ENCODE measurements around the gene CCDC28A. TPM values are rescaled to one million over a fixed set of nuclear protein-coding genes. Genes with fewer than 3 reads are reported as not detected.

CCDC28A gene
- total RNA-seq, 6 donors from 2014 or later: 12.7 to 39.6 (median 22.8) TPM

- no peak overlapping the region for H3K27ac ChIP-seq
- TF ChIP-seq CTCF (IDR thresholded peaks at IDR 0.05): no peak
- no peak for TF ChIP-seq POLR2AphosphoS5 (IDR thresholded peaks at IDR 0.05)
- TF ChIP-seq POLR2A (IDR thresholded peaks at IDR 0.05): no peak
- no peak for TF ChIP-seq EP300 (IDR thresholded peaks at IDR 0.05)
- H3K9me3 ChIP-seq: no peaks in the 10 kb centered on the region
- H3K27me3 ChIP-seq: no peaks in the 10 kb centered on the region
- no peaks in the 10 kb centered on the region for H3K36me3 ChIP-seq
- 94 to 96% methylated on average over 4 of the region's 4 CpGs for WGBS, 2 donors
- H3K4me3 ChIP-seq: no peak overlapping the region
- no peaks in the 10 kb centered on the region for H3K4me1 ChIP-seq
- no peak for DNase-seq
- no peak for ATAC-seq (ENCODE audit: low FRiP score in 2 of 2)
Observed at GRCh38 chr6:138752017-138752416, 21.6 kb upstream of the CCDC28A start.

GRCh38 chr6:138757136-138757535 is 16.4 kb upstream of the CCDC28A start:
- H3K4me1 ChIP-seq: no peaks in the 10 kb centered on the region
- H3K27me3 ChIP-seq: no peaks in the 10 kb centered on the region
- DNase-seq (no peak), ATAC-seq (ENCODE audit: low FRiP score in 2 of 2) (no peak)
- no peaks in the 10 kb centered on the region for H3K36me3 ChIP-seq
- H3K27ac ChIP-seq: no peak overlapping the region
- no peak for TF ChIP-seq POLR2A (IDR thresholded peaks at IDR 0.05)
- TF ChIP-seq CTCF (IDR thresholded peaks at IDR 0.05): no peak
- TF ChIP-seq POLR2AphosphoS5 (IDR thresholded peaks at IDR 0.05): no peak
- TF ChIP-seq EP300 (IDR thresholded peaks at IDR 0.05): no peak
- H3K4me3 ChIP-seq: no peak overlapping the region
- 68 to 82% methylated on average over 4 of the region's 4 CpGs for WGBS, 2 donors
- H3K9me3 ChIP-seq: no peaks in the 10 kb centered on the region

GRCh38 chr6:138765896-138766655 is 7.5 kb upstream of the CCDC28A start:
- TF ChIP-seq CTCF (IDR thresholded peaks at IDR 0.05): peak; percentile 34 to 78 (median 65)
- no peak for TF ChIP-seq POLR2A (IDR thresholded peaks at IDR 0.05)
- ATAC-seq (ENCODE audit: low FRiP score in 2 of 2): no peak

GRCh38 chr6:138769102-138769676 is 4.4 kb upstream of the CCDC28A start:
- WGBS, 2 donors: 19 to 34% methylated on average over 5 to 6 of the region's 6 CpGs
- Histone ChIP-seq H3K27ac (no peak overlapping the region), H3K27me3 (no peaks in the 10 kb centered on the region), H3K4me1 (peaks cover 6 to 8% (median 7%) of the 10 kb centered on the region in 4 donors), H3K36me3 (no peaks in the 10 kb centered on the region), H3K4me3 (no peak overlapping the region), H3K9me3 (no peaks in the 10 kb centered on the region)
- ATAC-seq (ENCODE audit: low FRiP score in 2 of 2) (no peak), DNase-seq (no peak)
- no peak for TF ChIP-seq POLR2AphosphoS5 (IDR thresholded peaks at IDR 0.05)

More at GRCh38 chr6:138765896-138766655, 7.5 kb upstream of the CCDC28A start:
- Histone ChIP-seq H3K36me3 (no peaks in the 10 kb centered on the region), H3K9me3 (no peaks in the 10 kb centered on the region), H3K27ac (no peak overlapping the region), H3K4me3 (no peak overlapping the region), H3K27me3 (no peaks in the 10 kb centered on the region), H3K4me1 (no peaks in the 10 kb centered on the region)
- WGBS, 2 donors: 90 to 97% methylated on average over 3 of the region's 3 CpGs
- no peak for DNase-seq

- DNase-seq: no peak
- Histone ChIP-seq H3K9me3 (no peaks in the 10 kb centered on the region), H3K36me3 (peaks cover 0 to 15% (median 0%) of the 10 kb centered on the region in 4 donors), H3K4me3 (peak overlapping the region; percentile 70 to 81 (median 76)), H3K27ac (peak overlapping the region; percentile 93 to 95 (median 94)), H3K4me1 (peaks cover 13 to 16% (median 14%) of the 10 kb centered on the region in 4 donors), H3K27me3 (no peaks in the 10 kb centered on the region)
- no peak for ATAC-seq (ENCODE audit: low FRiP score in 2 of 2)
- 15 to 27% methylated on average over 8 of the region's 8 CpGs for WGBS, 2 donors
- no peak for TF ChIP-seq POLR2AphosphoS5 (IDR thresholded peaks at IDR 0.05)
- TF ChIP-seq POLR2A (IDR thresholded peaks at IDR 0.05): no peak
- TF ChIP-seq EP300 (IDR thresholded peaks at IDR 0.05): no peak
- TF ChIP-seq CTCF (IDR thresholded peaks at IDR 0.05): no peak
Observed at GRCh38 chr6:138772596-138773176, 883 bp upstream of the CCDC28A start.

Data from upper lobe of left lung (tissue), 6 donors.